HUES64 (cell line): ENCODE results near the gene ZNF442.
"Not testable (repeated sequence)": the region's sequence is repeated elsewhere in the genome, so short reads cannot be mapped to it uniquely, and the experiment has no call there.

ENCODE experiments used
- H3K27ac ChIP-seq: 2 replicates; pipeline ENCODE4 v1.7.0; 2013; ENCODE audit warnings: low read depth, low read length, inconsistent platforms
- H3K27me3 ChIP-seq: 2 replicates; pipeline ENCODE4 v1.6.1; 2013; ENCODE audit warnings: mild to moderate bottlenecking, low read length; ENCODE audit not compliant: insufficient read depth
- H3K36me3 ChIP-seq: 2 replicates; pipeline ENCODE4 v1.6.1; 2013; ENCODE audit warnings: mild to moderate bottlenecking, low read length; ENCODE audit not compliant: insufficient read depth
- H3K4me1 ChIP-seq: 2 replicates; pipeline ENCODE4 v1.6.1; 2013; ENCODE audit warnings: mild to moderate bottlenecking, low read length, moderate library complexity; ENCODE audit not compliant: insufficient read depth
- H3K4me3 ChIP-seq: 2 replicates; pipeline ENCODE4 v1.5.1; 2013; ENCODE audit warnings: mild to moderate bottlenecking, low read length, moderate library complexity
- H3K9ac ChIP-seq: 2 replicates; pipeline ENCODE4 v1.6.1; 2013; ENCODE audit warnings: mild to moderate bottlenecking, low read depth, low read length
- H3K9me3 ChIP-seq: 2 replicates; pipeline ENCODE4 v1.6.1; 2013; ENCODE audit warnings: low read depth, low read length; ENCODE audit not compliant: insufficient read depth
- WGBS: fragments of 150-250, 120-280 bp; methylation state at CpG from one replicate; pipeline ENCODE4 v1.1.7; 2013; ENCODE audit warnings: missing lambda C conversion rate; 5-methylcytosine and 5-hydroxymethylcytosine counted together

ZNF442 gene

GRCh38 chr19:12325690-12326089 lies 39.8 kb downstream of the ZNF442 start:
- Histone ChIP-seq H3K9ac (no peak overlapping the region), H3K4me1 (no peaks in the 10 kb centered on the region), H3K4me3 (no peak overlapping the region), H3K27ac (no peak overlapping the region), H3K9me3 (peaks cover 23% of the 10 kb centered on the region), H3K36me3 (peaks cover 7% of the 10 kb centered on the region; the same call in 1 of the 2 replicates), H3K27me3 (no peaks in the 10 kb centered on the region)

GRCh38 chr19:12318782-12319413 lies 46.6 kb downstream of the ZNF442 start:
- Histone ChIP-seq H3K9me3 (peaks cover 64% of the 10 kb centered on the region), H3K4me1 (no peaks in the 10 kb centered on the region)
- 95% methylated on average over 13 of the region's 13 CpGs for WGBS

GRCh38 chr19:12314553-12314952 lies 50.9 kb downstream of the ZNF442 start:
- H3K4me3 ChIP-seq = no peak overlapping the region
- no peak overlapping the region for H3K9ac ChIP-seq
- H3K9me3 ChIP-seq = peaks cover 33% of the 10 kb centered on the region
- H3K27me3 ChIP-seq = no peaks in the 10 kb centered on the region
- no peak overlapping the region for H3K27ac ChIP-seq
- peaks cover 11% of the 10 kb centered on the region for H3K36me3 ChIP-seq
- WGBS = 87% methylated on average over 7 of the region's 7 CpGs
- H3K4me1 ChIP-seq = no peaks in the 10 kb centered on the region

More at GRCh38 chr19:12318782-12319413, 46.6 kb downstream of the ZNF442 start:
- Histone ChIP-seq H3K9ac (no peak overlapping the region), H3K27ac (no peak overlapping the region), H3K27me3 (no peaks in the 10 kb centered on the region), H3K36me3 (peaks cover 27% of the 10 kb centered on the region), H3K4me3 (no peak overlapping the region)

GRCh38 chr19:12308891-12309290 lies 56.6 kb downstream of the ZNF442 start:
- H3K27ac ChIP-seq, H3K27me3 ChIP-seq, H3K4me3 ChIP-seq, H3K9me3 ChIP-seq, H3K9ac ChIP-seq, H3K36me3 ChIP-seq, H3K4me1 ChIP-seq: not testable (repeated sequence)
- 94% methylated on average over 12 of the region's 12 CpGs for WGBS
